Fibroblast of the conjunctiva (primary cell): ENCODE measurements around the gene VWDE.
A peak's percentile ranks its signal among the peaks of the same experiment; 100 is the strongest.

Experiments used
- DNase-seq: peaks from one replicate; pipeline ENCODE4 v3.0.0-alpha.2; 2010; ENCODE audit warnings: low read depth

Gene VWDE

GRCh38 chr7:12327922-12328321 lies 75.7 kb downstream of the VWDE start:
- no peak for DNase-seq

DNA sequence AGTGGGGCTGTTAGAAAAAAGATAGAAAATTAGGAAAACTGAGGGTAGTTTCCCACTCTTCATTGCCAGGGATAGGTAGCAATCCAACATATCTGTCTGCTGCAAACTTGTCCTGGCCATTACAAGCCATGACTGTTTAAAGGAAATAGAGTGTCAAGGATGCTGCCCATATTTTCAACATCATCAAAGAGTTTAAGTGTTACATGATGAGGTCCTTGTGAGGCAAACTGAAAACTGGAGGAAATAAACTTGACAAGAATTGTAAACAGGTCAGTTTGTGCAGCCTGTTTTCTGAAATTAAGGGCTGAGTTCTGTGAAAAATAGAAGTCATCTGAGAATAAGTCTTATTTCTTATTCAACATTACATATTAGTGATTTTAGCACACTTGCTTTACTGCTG lies 78.0 kb downstream of the VWDE start:
- DNase-seq, result no peak

GRCh38 chr7:12323415-12323814 lies 80.2 kb downstream of the VWDE start:
- DNase-seq, result no peak

GRCh38 chr7:12322903-12323300 lies 80.8 kb downstream of the VWDE start:
- no peak for DNase-seq

DNA sequence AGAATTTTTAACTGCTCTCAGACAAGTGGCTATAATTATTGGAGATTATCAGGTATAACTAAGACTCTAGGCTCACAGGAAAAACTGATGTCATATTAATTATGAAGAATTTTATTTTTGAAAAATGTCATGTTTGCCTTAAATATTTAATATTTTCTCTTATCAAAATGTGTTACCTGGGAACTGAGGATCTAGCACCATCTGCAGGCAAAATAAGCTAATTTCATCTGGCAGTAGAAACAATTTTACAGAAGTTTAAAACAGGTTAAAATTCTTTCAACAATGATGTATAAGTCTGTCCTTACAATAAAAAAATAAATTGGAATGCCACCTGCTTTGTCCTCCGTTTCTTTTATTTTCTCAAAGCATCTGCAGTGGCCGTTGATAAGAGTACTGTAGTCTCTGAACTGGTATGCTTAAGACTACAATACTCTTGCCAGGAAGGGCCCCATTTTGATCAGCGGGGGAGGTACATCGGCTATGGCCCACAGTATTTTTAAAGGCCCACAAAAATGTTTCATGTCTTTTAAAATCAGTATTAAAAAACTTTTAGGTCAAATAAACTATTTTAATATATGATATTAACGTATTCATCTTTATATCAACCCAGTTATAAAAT lies 81.3 kb downstream of the VWDE start:
- DNase-seq, result peak; percentile 28

- DNase-seq, result no peak
Measured at GRCh38 chr7:12320987-12321647, 82.5 kb downstream of the VWDE start.

DNA sequence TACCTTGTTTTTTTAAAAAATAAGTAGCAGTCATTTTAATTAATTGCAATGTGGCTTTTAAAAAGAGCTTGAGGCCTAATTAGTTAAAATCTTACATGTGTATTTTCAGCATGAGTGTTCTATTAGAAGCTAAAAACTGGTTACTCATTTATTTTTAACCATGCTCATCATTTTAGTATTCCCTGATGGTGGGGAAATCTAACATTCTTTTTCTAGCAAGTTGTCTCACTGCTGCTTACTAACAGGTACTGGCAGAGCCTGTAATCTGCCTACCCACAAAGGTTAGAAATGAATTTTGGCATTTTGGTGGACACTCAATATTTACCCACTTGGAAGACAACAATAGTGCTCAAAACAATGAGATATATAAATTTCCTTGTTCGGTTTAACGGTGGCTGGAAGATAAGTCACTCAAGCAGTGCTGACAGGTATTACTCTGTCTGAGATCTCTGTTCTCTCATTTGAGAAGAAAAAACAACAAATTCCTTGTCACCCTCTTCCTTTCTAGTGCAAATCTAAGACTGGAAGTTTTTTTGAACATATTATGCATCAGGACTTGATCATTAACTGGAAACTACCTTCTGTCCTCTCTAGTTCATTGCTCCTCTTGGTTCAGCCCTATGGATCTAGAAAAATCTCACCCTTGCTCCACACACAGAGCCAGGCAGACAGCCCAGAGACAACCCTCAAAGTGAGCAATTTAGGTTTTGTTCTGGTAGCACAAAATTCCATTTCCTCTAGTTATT lies 83.3 kb downstream of the VWDE start:
- DNase-seq, result no peak

GRCh38 chr7:12317675-12318074 lies 86.0 kb downstream of the VWDE start:
- DNase-seq, result no peak

DNA sequence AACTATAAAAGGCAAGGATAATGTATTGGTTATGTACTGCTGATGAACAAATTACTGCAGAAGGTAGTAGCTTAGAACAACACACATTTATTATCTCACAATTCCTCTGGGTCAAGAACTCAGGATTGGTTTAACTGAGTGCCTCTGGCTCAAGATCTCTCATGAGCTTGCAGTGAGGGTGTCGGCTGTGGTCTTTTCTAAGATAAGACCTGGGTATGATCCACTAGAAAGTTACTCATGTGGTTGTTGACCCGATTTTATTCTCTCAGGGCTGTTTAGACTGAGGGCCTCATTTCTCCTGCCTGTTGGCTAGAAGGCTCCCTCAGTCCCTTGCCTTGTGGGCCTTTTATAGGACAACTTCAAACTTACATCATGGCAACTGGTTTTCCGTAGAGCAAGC lies 86.7 kb downstream of the VWDE start:
- DNase-seq, result no peak

DNA sequence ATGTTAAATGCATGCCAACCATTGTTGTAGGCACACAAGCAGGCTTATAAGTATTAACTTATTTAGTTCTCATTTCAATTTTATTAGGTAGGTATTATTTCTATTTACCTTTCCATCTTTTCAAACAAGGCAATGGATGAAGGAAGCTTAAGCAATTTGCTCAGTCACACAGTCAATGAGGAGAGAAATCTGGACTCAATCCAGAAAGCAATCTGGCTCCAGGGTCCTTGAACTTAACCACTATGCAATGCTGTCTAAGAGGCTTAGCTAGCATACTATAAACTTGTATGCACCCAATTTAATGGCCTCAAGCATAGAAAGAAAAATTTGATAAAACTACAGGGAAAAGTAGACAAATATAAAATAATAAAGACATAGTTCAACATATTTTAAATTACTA lies 88.6 kb downstream of the VWDE start:
- no peak for DNase-seq

DNA sequence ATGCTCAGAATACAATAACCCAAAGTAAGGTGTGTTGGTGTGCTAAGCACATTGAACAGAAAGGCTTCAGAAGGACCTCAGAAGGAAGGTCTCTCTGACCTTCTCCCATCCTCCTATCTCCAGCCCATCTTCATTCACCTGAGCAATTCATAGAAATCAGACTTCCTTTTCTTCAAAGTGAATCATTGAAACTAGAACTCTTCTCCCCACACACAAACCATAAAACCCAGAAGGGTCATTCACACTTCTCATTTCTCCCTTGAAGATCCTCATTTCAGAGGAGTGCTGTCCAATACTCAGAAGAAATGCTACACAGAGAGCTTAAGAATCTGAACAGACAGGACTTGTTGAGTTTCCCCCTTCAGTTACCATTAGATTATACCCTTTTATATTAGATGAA lies 89.5 kb downstream of the VWDE start:
- DNase-seq, result no peak

- DNase-seq, result no peak
Measured at GRCh38 chr7:12305502-12305901, 98.2 kb downstream of the VWDE start.

DNA sequence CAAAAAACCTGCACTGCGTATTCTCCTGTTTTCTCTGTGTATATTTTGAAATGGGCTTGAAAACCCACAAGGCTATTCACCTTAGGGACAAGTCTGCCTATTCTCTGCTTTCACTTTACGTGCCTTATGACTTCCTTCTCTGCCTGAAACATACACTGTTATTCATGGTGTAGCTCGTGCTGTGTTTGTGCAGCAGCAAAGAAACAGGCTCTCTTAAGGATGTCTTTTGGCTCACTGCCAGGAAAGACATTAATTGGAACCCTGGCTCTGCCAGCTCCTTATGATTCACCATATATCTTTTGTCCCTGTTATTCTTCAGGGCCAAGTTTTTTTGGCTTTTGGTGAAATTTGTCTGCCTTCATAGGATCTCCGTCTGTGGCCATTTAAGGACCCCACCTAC lies 100.2 kb downstream of the VWDE start:
- no peak for DNase-seq

DNA sequence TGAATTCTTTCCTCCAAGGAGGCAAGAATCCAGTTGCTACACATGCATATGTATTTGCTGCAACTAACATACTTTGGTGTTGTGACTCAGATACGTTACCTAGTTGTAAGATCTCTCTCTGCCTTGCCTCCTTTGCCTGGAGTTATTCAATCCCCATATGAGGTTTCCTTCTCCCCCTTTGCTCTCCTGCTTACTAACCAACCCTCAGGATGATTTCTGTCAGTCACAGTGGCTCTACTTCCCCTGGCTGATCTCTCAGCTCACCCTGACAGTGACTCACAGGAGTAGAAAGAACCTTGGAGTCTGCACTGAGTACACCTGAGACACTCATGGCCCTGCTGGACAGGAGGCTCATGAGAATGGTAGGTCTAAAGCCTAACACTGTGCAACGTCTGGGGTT lies 100.6 kb downstream of the VWDE start:
- DNase-seq, result no peak

DNA sequence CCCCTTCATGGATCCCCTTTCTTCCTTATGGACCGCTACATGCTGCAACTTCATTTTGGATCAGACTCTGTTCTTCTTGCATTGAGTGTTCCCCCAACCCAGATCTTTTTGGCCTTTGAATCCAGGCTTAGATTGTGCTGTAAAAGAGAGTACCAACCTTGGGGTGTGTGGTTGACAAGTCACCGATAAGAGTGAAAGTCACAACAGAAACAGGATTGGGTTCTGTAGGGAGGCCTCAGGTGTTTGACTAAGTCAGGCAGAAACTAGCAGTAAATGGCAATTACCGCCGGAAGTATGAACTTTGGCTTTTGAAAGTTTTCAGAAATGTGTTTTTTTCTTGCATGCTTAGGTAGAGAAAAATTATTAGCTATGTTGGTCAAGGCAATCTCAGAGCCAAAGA lies 103.2 kb downstream of the VWDE start:
- DNase-seq, result no peak

DNA sequence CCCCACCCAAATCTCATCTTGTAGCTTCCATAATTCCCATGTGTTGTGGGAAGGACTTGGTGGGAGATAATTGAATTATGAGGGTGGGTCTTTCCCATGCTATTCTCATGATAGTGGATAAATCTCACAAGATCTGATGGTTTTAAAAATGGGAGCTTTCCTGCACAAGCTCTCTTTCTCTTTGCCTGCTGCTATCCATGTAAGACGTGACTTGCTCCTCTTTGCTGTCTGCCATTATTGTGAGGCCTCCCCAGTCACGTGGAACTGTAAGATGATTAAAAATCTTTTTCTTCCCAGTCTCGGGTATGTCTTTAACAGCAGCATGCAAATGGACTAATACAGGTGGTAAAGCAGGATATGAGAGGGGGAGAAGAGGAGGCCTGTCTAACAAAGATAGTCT lies 104.3 kb downstream of the VWDE start:
- DNase-seq, result no peak

- DNase-seq, result no peak
Measured at GRCh38 chr7:12297283-12298108, 106.2 kb downstream of the VWDE start.

DNA sequence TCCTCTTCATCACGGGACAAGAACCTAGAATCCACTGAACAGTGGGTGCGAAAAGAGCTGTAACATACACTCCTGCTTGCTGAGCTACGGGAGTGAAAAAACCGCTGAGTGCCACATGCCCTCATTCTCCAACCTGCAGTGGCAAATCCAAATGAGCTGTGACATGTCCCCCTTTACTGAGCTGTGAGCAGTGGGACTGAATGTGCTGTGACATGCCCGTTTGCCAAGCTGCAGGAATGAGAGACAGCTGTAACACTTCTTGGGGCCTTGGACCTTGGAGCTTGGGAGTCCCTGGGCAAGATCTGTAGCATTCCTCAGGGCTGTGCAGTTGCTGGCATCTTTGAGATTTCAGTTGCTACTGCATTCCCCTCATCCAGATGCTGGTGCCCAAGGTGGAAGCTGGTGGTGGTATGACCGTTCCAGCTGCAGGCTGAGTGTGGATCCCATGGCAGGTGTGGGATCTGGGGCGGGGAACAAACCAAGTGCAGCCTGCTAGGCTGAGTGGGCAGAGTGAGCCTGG lies 107.6 kb downstream of the VWDE start:
- no peak for DNase-seq

DNA sequence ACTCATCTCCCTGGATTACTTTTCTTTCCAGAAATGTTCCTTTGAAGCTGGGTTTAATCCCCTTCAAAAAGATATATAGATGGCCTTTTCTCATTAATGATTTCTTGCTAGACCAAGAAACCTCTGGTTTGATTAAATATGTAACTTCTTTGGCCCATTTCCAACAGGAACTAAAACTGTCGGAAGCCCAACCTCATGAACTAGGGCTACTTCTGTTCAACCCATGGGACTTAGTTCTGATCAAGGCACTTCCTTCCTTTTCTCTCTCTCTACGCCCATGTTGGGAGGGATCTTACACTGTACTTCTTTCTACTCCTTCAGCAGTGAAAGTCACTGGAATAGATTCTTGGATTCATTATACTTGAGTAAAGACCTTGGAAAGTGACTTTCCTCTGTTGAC lies 109.0 kb downstream of the VWDE start:
- no peak for DNase-seq

DNA sequence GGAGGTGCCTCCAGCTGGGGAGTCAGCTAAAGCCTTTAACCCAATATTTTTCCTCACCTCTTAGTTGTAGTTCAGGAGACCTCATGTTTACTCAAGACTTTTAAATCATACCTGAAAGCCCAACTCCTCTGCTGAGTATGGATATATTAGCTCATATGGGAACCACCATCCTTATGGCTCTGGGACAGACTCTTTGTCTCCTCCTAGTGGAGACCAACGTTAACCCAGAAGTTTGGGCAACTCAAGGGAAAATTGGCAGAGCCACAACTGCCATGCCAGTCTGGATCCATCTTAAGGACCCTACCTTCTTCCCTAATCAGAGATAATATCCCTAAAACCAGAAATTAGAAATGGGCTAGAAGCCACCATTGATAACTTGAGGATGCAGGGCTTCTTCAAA lies 111.8 kb downstream of the VWDE start:
- no peak for DNase-seq

DNA sequence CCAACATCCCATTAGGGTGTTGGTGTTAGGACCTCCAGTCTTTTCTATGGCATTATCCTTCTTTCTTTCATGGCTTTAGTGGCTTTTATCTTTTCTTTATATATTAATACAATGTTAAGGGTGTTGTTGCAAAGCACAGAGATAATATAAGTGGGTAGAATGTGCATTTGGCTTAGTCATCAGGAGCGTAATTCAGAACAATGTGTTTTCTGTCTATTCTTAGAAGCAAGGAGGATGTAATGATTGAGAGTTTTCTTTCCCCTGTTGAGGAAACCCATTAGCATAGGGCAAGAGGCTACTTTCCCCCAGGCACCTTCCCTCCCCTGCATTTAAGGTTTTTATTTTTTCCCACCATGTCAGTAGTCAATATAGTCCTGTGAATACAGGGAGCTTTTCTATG lies 112.9 kb downstream of the VWDE start:
- no peak for DNase-seq

GRCh38 chr7:12289996-12290395 lies 113.7 kb downstream of the VWDE start:
- no peak for DNase-seq
